ENCODE data around the gene FBXO24. TPM values are rescaled to one million over a fixed set of nuclear protein-coding genes. Genes with fewer than 3 reads are reported as not detected.

FBXO24 gene
- total and polyA plus RNA-seq, 10 donors: 0.54 to 1.6 (median 1.2) TPM; not detected in 1

DNA sequence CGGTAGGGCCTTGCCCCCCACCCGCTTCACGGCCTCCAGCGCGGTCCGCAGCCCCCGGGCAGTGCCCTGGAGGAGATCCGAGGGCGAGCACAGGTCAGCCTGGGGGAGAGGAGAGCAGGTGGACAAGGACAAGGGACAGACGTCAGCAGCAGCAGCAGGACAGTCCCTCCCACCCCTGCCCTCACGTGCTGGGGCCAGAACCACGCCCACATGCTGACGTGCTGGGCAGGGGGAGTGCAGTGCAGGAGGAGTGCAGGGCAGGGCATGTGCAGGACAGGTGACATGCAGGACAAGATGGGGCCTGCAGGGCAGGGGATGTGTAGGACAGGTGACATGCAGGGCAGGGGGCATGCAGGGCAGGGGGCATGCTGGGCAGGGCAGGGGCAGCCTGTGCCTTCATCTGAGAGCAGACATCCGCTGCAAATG lies 10.9 kb upstream of the FBXO24 start:
- no peaks in the 10 kb centered on the region for H3K9me3 ChIP-seq
- peaks cover 0 to 9% (median 0%) of the 10 kb centered on the region in 7 donors for H3K27me3 ChIP-seq (replicated peaks in 1 of 7)
- peaks cover 2 to 31% (median 12%) of the 10 kb centered on the region in 6 donors for H3K4me1 ChIP-seq
- intact Hi-C loops (cut with DNase I; ENCODE audit: low total_unique reads): no loop called here
- peaks cover 8 to 87% (median 78%) of the 10 kb centered on the region in 6 donors for H3K36me3 ChIP-seq
- TF ChIP-seq POLR2AphosphoS5 (IDR thresholded peaks at IDR 0.05) (peak; percentile 49 to 71 (median 55)), CTCF (IDR thresholded peaks at IDR 0.05 in 8 of 11, conservative IDR thresholded peaks at IDR 0.05 in 3 of 11) (no peak), POLR2A (IDR thresholded peaks at IDR 0.05) (no peak)
- WGBS, 5 donors: 76 to 86% (median 84%) methylated on average over 6 to 14 of the region's 14 CpGs
- no peak for DNase-seq
- no peak overlapping the region for H3K27ac ChIP-seq
- H3K4me3 ChIP-seq: no peak overlapping the region

GRCh38 chr7:100575746-100576383 lies 10.3 kb upstream of the FBXO24 start:
- intact Hi-C loops (cut with DNase I; ENCODE audit: low total_unique reads): no loop called here
- peak; percentile 76 for DNase-seq
- H3K4me1 ChIP-seq: peaks cover 0 to 29% (median 7%) of the 10 kb centered on the region in 6 donors
- TF ChIP-seq POLR2A (IDR thresholded peaks at IDR 0.05) (no peak), POLR2AphosphoS5 (IDR thresholded peaks at IDR 0.05) (peak in 1 of 3 donors; percentile 15), CTCF (IDR thresholded peaks at IDR 0.05 in 8 of 11, conservative IDR thresholded peaks at IDR 0.05 in 3 of 11) (no peak)
- no peak overlapping the region for H3K4me3 ChIP-seq
- 86 to 93% (median 91%) methylated on average over 16 to 17 of the region's 17 CpGs for WGBS, 5 donors
- H3K27ac ChIP-seq: no peak overlapping the region
- H3K27me3 ChIP-seq (replicated peaks in 1 of 7): peaks cover 0 to 3% (median 0%) of the 10 kb centered on the region in 7 donors
- no peaks in the 10 kb centered on the region for H3K9me3 ChIP-seq
- H3K36me3 ChIP-seq: peaks cover 8 to 93% (median 80%) of the 10 kb centered on the region in 6 donors

- intact Hi-C loops (cut with DNase I; ENCODE audit: low total_unique reads): no loop called here
These were observed 9.6 kb upstream of the FBXO24 start for GRCh38 chr7:100576384-100576993.

GRCh38 chr7:100577103-100577502 lies 9.0 kb upstream of the FBXO24 start:
- no peaks in the 10 kb centered on the region for H3K27me3 ChIP-seq (replicated peaks in 1 of 7)
- intact Hi-C loops (cut with DNase I; ENCODE audit: low total_unique reads): no loop called here
- H3K4me3 ChIP-seq: no peak overlapping the region
- TF ChIP-seq CTCF (IDR thresholded peaks at IDR 0.05 in 8 of 11, conservative IDR thresholded peaks at IDR 0.05 in 3 of 11) (no peak), POLR2AphosphoS5 (IDR thresholded peaks at IDR 0.05) (peak in 1 of 3 donors; percentile 52)
- no peak for DNase-seq
- H3K4me1 ChIP-seq: peaks cover 2 to 29% (median 11%) of the 10 kb centered on the region in 6 donors
- 91 to 96% (median 94%) methylated on average over 20 to 24 of the region's 24 CpGs for WGBS, 5 donors
- H3K9me3 ChIP-seq: no peaks in the 10 kb centered on the region
- peaks cover 19 to 100% (median 92%) of the 10 kb centered on the region in 6 donors for H3K36me3 ChIP-seq
- no peak overlapping the region for H3K27ac ChIP-seq

More at GRCh38 chr7:100576384-100576993, 9.6 kb upstream of the FBXO24 start:
- no peak overlapping the region for H3K4me3 ChIP-seq
- H3K4me1 ChIP-seq: peaks cover 0 to 29% (median 8%) of the 10 kb centered on the region in 6 donors
- H3K9me3 ChIP-seq: no peaks in the 10 kb centered on the region
- DNase-seq: no peak
- H3K27ac ChIP-seq: no peak overlapping the region
- no peak for TF ChIP-seq POLR2A (IDR thresholded peaks at IDR 0.05)
- peaks cover 13 to 100% (median 86%) of the 10 kb centered on the region in 6 donors for H3K36me3 ChIP-seq
- H3K27me3 ChIP-seq (replicated peaks in 1 of 7): no peaks in the 10 kb centered on the region
- 94 to 97% (median 95%) methylated on average over 13 of the region's 13 CpGs for WGBS, 5 donors
